Progenitor cell of endocrine pancreas (in vitro differentiated cells): ENCODE data around the gene KLHL10. TPM values are rescaled to one million over a fixed set of nuclear protein-coding genes. Genes with fewer than 3 reads are reported as not detected.
A peak's percentile ranks its signal among the peaks of the same experiment; 100 is the strongest.

ENCODE experiments used
- DNase-seq: peaks from one replicate; pipeline ENCODE4 v3.0.0; 2021; ENCODE audit warnings: low spot score; ENCODE audit not compliant: unreplicated experiment
- H3K27ac Mint-ChIP-seq: 2 replicates; pipeline ENCODE4 v1.8.0; 2021; ENCODE audit warnings: mild to moderate bottlenecking, moderate library complexity, mixed read lengths
- H3K27me3 Mint-ChIP-seq: 2 replicates; pipeline ENCODE4 v1.8.0; 2021; ENCODE audit warnings: mixed read lengths
- H3K36me3 Mint-ChIP-seq: 2 replicates; pipeline ENCODE4 v1.8.0; 2022; ENCODE audit warnings: mixed read lengths; ENCODE audit not compliant: insufficient read depth
- H3K4me1 Mint-ChIP-seq: 2 replicates; pipeline ENCODE4 v1.8.0; 2021; ENCODE audit warnings: low read depth, mixed read lengths
- H3K4me3 Mint-ChIP-seq: 2 replicates; pipeline ENCODE4 v1.8.0; 2021; ENCODE audit warnings: low read depth, mild to moderate bottlenecking, moderate library complexity, mixed read lengths
- H3K9me3 Mint-ChIP-seq: 2 replicates; pipeline ENCODE4 v1.8.0; 2021; ENCODE audit warnings: low read depth, mixed read lengths
- CTCF ChIP-seq: fragments of 200-600 bp; sonication (generic); IDR thresholded peaks from one replicate; pipeline ENCODE4 v1.5.0; 2021; ENCODE audit warnings: antibody characterized with exemption, mild to moderate bottlenecking; ENCODE audit not compliant: unreplicated experiment
- total RNA-seq: library from RNA; stranded (reverse); gene quantifications from 2 replicates; pipeline ENCODE4 v1.2.1, GENCODE V29; 2021

Gene KLHL10
- total RNA-seq, 1 donor from 2014 or later: not detected

DNA sequence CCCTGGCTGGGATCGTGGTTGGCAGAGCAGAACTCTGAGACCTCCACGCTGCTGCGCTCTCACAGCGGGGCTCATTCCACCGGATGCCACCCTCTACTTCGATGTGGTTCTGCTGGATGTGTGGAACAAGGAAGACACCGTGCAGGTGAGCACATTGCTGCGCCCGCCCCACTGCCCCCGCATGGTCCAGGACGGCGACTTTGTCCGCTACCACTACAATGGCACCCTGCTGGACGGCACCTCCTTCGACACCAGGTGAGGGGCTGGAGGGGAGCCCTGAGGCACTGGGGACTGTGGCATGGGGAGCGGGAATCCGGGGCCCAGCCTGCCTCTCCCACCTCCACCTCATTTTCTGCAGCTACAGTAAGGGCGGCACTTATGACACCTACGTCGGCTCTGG lies 19.6 kb upstream of the KLHL10 start:
- Mint-ChIP-seq H3K27me3 (no peaks in the 10 kb centered on the region), H3K4me1 (peaks cover 5% of the 10 kb centered on the region), H3K4me3 (no peak overlapping the region), H3K27ac (no peak overlapping the region), H3K9me3 (no peaks in the 10 kb centered on the region), H3K36me3 (peaks cover 2% of the 10 kb centered on the region)
- no peak for DNase-seq
- no peak for TF ChIP-seq CTCF

DNA sequence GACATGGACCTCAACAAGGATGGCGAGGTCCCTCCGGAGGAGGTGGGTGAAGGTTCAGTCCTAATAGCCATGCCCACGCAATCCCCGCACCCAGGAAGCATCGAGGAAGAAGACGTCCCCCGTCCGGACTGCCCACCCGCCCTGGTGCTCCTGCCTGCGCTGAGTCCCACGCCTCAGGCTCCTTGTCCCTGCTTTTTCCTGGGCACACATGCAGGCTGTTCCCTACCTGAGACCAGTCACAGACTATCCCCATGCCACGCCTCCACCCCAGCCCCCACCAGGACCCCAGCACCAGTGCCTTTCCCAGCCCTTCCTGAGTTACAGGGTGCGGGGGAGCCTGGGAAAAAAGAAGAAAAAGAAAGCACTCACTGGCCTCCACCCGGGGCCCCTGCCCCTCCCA lies 15.8 kb upstream of the KLHL10 start:
- H3K27me3 Mint-ChIP-seq: no peaks in the 10 kb centered on the region
- no peak overlapping the region for H3K4me3 Mint-ChIP-seq
- H3K27ac Mint-ChIP-seq: peak overlapping the region; percentile 78
- peaks cover 2% of the 10 kb centered on the region for H3K36me3 Mint-ChIP-seq
- H3K4me1 Mint-ChIP-seq: no peaks in the 10 kb centered on the region
- no peak for DNase-seq
- H3K9me3 Mint-ChIP-seq: no peaks in the 10 kb centered on the region
- TF ChIP-seq CTCF: no peak

DNA sequence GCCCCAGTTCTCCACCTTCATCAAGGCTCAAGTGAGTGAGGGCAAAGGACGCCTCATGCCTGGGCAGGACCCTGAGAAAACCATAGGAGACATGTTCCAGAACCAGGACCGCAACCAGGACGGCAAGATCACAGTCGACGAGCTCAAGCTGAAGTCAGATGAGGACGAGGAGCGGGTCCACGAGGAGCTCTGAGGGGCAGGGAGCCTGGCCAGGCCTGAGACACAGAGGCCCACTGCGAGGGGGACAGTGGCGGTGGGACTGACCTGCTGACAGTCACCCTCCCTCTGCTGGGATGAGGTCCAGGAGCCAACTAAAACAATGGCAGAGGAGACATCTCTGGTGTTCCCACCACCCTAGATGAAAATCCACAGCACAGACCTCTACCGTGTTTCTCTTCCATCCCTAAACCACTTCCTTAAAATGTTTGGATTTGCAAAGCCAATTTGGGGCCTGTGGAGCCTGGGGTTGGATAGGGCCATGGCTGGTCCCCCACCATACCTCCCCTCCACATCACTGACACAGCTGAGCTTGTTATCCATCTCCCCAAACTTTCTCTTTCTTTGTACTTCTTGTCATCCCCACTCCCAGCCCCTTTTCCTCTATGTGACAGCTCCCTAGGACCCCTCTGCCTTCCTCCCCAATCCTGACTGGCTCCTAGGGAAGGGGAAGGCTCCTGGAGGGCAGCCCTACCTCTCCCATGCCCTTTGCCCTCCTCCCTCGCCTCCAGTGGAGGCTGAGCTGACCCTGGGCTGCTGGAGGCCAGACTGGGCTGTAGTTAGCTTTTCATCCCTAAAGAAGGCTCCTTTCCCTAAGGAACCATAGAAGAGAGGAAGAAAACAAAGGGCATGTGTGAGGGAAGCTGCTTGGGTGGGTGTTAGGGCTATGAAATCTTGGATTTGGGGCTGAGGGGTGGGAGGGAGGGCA lies 15.1 kb upstream of the KLHL10 start:
- no peak for DNase-seq
- H3K4me1 Mint-ChIP-seq: no peaks in the 10 kb centered on the region
- H3K27ac Mint-ChIP-seq: peak overlapping the region; percentile 80
- no peaks in the 10 kb centered on the region for H3K27me3 Mint-ChIP-seq
- H3K9me3 Mint-ChIP-seq: no peaks in the 10 kb centered on the region
- no peak for TF ChIP-seq CTCF
- H3K36me3 Mint-ChIP-seq: peaks cover 2% of the 10 kb centered on the region
- no peak overlapping the region for H3K4me3 Mint-ChIP-seq

GRCh38 chr17:41823141-41823524 lies 14.5 kb upstream of the KLHL10 start:
- Mint-ChIP-seq H3K4me1 (no peaks in the 10 kb centered on the region), H3K9me3 (no peaks in the 10 kb centered on the region), H3K27me3 (no peaks in the 10 kb centered on the region), H3K4me3 (no peak overlapping the region), H3K27ac (no peak overlapping the region), H3K36me3 (peaks cover 3% of the 10 kb centered on the region)
- DNase-seq: no peak
- no peak for TF ChIP-seq CTCF

- Mint-ChIP-seq H3K4me1 (no peaks in the 10 kb centered on the region), H3K4me3 (no peak overlapping the region), H3K9me3 (no peaks in the 10 kb centered on the region), H3K27ac (no peak overlapping the region), H3K36me3 (peaks cover 3% of the 10 kb centered on the region), H3K27me3 (no peaks in the 10 kb centered on the region)
- TF ChIP-seq CTCF: no peak
- no peak for DNase-seq
Measured at GRCh38 chr17:41823580-41823979, 14.0 kb upstream of the KLHL10 start.
